Ovary (tissue), 3 donors: Measurements from ENCODE around the gene OR56A1.

Source experiments
- CTCF ChIP-seq, 3 donors: fragments of 450-650 bp in 2 of 3; fragments of 200-600 bp in 1 of 3; IDR thresholded peaks; one replicate each; pipeline versions ENCODE4 v1.5.1 to v1.8.0; 2016 to 2022; ENCODE audit warnings: antibody characterized with exemption in 3 of 3, mild to moderate bottlenecking in 1 of 3
- EP300 ChIP-seq: sonication (generic); formaldehyde crosslinking; IDR thresholded peaks from one replicate; pipeline ENCODE4 v1.6.1; 2017; ENCODE audit warnings: antibody characterized with exemption
- POLR2A ChIP-seq: fragments of 450-650 bp; IDR thresholded peaks from one replicate; pipeline ENCODE4 v1.6.1; 2017; ENCODE audit warnings: antibody characterized with exemption, mild to moderate bottlenecking, moderate library complexity
- donor health status: DM: no; HTN: no; CAD: no.

- TF ChIP-seq CTCF (IDR thresholded peaks at IDR 0.05) = no peak
- TF ChIP-seq POLR2A = no peak
- TF ChIP-seq EP300 = no peak
Observed at GRCh38 chr11:5994791-5995190, 35.8 kb downstream of the OR56A1 start.
